HG02884 (cell line): ENCODE results near the gene SLC7A6OS.
"Not testable (repeated sequence)": the region's sequence is repeated elsewhere in the genome, so short reads cannot be mapped to it uniquely, and the experiment has no call there.

Experiments
- ATAC-seq: cut with Tn5 transposase; IDR thresholded peaks from one replicate; pipeline ENCODE4 v1.9.1; 2021; ENCODE audit warnings: mild to moderate bottlenecking, moderate library complexity; ENCODE audit not compliant: unreplicated experiment

Gene SLC7A6OS

DNA sequence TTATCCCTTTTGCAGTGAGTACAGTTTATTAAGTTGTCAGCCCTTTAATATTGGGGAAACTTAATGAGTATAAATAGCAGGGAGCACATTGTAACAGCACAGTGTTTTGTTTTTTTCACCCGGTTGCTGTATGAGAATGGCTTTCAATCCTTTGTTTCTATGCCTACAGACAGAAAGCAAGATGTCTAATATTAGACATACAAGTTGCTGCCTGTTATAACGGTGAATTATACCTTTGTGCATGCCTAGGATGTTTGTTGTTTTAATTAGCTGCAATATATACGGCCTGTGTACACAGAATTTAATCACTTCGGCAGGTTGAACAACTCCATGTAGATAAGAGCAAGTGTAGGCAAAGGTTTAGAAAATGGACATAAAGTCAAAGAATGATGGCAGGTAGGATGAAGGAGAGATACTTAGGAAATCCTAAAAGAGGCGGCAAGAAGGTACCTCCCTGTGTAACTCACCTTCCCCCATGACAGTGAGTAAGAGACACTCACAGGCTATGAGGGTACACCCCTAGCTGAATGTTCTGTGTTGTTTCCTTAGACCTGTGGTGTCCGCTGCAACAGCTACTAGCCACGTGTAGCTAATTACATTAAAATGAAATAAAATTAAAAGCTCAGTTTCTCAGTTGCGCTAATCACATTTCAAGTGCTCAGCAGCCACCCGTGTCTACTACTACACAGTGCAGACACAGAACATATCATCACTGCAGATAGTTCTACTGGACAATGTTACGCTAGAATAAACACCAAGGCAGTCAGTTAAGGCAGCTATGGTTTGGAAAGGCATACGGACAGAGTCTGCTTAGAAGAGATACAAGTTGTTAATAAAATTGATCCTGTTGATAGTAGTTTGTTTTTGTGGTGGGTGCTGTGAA lies 10.9 kb downstream of the SLC7A6OS start:
- no peak for ATAC-seq

- no peak for ATAC-seq
These were observed 11.7 kb downstream of the SLC7A6OS start for GRCh38 chr16:68298907-68299561.

GRCh38 chr16:68298312-68298711 lies 12.4 kb downstream of the SLC7A6OS start:
- ATAC-seq: no peak

GRCh38 chr16:68297908-68298307 lies 12.8 kb downstream of the SLC7A6OS start:
- no peak for ATAC-seq

GRCh38 chr16:68296693-68297092 lies 14.1 kb downstream of the SLC7A6OS start:
- no peak for ATAC-seq

- ATAC-seq: no peak
These were observed 14.5 kb downstream of the SLC7A6OS start for GRCh38 chr16:68296291-68296690.

- ATAC-seq: no peak
These were observed 18.3 kb downstream of the SLC7A6OS start for GRCh38 chr16:68292425-68292824.

- no peak for ATAC-seq
These were observed 19.5 kb downstream of the SLC7A6OS start for GRCh38 chr16:68291227-68291626.

GRCh38 chr16:68290450-68290849 lies 20.3 kb downstream of the SLC7A6OS start:
- no peak for ATAC-seq

GRCh38 chr16:68289621-68290329 lies 21.0 kb downstream of the SLC7A6OS start:
- ATAC-seq: peak; percentile 75

- no peak for ATAC-seq
These were observed 21.5 kb downstream of the SLC7A6OS start for GRCh38 chr16:68289202-68289601.

- ATAC-seq: not testable (repeated sequence)
These were observed 21.9 kb downstream of the SLC7A6OS start for GRCh38 chr16:68288796-68289195.

- no peak for ATAC-seq
These were observed 22.5 kb downstream of the SLC7A6OS start for GRCh38 chr16:68288252-68288650.

DNA sequence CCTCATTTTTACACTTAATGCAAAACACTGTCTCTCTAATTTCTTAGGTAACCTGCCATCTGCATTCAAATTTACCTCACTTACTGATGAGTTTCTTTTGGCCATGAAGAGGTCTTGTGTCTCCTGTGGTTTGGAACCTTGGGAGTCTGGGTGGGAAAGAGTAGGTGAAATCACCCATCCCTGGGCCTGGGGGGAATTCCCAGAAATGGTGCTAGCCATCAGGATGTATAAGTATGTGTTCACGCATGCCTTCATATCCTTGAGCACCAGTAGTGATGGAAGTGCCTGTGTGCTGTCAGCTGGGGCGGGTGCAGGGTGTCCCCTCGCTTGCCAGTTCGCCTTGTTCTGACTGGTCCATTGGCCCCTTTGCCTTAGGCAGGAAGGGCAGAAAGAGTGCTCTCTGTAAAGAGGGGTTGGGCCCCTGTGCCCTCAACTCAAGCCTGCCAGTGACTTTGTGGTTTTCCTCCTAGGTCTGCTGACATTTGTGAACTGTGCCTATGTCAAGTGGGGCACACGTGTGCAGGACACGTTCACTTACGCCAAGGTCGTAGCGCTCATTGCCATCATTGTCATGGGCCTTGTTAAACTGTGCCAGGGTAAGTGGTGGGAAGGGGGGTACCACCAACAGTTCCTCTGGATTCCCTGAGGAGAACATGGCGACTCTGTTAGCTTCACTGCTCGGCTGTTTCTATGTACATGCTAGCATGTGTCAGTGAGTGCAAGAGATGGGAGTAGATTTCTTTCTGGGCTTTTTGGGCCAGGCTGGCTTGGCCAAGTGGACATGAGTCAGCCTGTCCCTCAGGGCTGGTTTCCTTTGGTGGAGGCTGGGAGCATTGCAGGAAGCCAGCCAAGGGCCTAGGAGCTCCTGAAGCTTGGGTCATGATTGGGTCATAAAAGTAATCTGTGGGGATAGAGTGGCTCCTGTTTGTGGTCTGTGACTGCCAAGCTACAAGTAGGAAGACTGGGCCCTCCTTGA lies 23.2 kb downstream of the SLC7A6OS start:
- ATAC-seq: no peak

GRCh38 chr16:68286153-68287074 lies 24.3 kb downstream of the SLC7A6OS start:
- no peak for ATAC-seq

GRCh38 chr16:68285683-68286082 lies 25.1 kb downstream of the SLC7A6OS start:
- ATAC-seq: no peak

DNA sequence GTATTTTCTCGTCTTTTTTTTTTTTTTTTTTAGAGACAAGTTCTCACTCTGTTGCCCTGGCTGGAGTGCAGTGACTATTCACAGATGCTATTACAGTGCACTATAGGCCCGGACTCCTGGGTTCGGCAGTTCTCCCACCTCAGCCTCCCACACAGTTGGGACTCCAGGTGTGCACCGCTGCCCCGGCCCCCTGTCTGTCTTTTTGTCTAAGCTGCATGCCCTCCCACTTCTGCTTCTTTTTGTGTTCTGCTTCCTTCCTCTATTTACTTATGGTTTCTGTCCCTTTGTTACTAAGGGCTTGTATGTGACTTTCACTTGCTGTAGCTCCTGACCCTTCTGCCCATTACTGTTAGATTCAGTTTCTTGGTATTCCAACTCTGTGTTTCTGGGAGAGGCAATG lies 25.9 kb downstream of the SLC7A6OS start:
- peak; percentile 40 for ATAC-seq

DNA sequence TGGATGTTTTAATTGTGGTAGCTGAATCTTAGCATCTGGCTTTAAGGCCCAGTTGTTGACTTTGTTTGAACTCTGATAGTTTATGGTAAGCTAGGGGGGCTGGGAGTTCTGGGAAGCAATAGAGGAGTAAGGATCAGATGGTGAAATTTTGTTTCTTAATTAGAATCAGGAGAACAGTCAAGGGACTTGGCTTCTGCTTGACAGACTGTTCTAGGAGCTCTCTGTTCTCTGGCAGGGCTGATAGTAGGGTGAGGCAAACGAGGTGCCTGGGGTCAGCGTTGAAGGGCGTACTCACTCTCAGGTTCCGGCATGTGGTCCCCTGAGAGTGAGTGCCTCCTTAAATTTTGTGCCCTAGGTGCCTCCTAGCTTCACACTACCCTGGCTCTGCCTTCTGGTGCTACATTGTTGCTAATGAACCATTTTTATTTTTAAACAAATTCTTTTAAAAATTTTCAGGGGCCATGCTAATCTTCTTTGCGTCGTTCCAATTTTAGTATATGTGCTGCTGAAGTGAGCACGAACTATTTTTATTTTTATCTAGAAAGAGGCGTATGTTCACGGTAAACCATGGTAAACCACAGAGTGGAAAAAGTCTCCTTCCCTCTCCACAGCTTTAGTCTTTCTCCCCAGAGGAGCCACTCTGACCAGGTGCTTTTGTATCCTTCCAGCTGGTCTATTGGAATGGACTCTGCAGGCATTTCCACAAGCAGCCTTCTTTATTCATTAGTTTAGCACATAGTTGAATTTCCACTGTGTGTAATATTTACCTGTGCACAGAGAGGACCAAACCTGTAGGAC lies 26.7 kb downstream of the SLC7A6OS start:
- ATAC-seq: peak; percentile 52

DNA sequence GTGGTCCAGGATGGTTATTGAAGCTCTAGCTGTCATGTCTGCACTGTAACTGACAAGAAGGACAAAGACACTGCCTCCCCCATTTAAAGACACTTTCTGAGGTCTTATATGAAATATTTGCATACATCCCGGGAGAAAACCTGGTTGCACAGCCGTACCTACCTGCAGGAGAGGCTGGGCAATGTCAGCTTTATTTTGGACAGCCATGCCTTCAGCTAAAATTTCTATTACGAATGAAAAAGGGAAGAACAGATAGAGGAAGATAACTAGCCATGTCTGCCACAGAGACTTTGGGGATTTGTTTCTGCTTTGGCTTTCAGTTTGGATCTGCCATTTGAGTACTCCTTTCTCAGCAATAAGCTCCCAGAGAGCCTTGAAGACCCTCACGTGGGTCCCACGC lies 27.4 kb downstream of the SLC7A6OS start:
- no peak for ATAC-seq
